Measurements from ENCODE around the gene MED8.

DNA sequence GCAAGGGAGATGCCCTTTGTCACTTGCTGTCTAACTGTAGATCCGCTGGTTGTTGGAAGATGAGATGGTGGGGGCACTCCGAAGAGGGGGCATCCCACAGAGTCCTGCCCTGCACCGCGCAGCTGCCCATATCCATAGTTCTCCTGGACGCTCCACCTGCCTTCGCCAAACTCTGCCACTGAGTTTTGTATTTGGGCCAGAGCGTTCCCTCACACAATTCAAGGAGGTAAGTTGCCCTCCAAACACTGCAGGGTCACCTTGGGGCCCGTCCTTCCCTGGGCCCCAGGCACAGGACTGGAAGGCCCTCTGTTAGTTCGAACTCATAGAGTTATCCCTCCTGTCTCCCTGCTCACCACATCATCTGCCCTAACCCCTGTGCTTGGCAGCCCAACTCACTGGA is 42.1 kb upstream of the MED8 start:
- TF ChIP-seq, protein P1, sequence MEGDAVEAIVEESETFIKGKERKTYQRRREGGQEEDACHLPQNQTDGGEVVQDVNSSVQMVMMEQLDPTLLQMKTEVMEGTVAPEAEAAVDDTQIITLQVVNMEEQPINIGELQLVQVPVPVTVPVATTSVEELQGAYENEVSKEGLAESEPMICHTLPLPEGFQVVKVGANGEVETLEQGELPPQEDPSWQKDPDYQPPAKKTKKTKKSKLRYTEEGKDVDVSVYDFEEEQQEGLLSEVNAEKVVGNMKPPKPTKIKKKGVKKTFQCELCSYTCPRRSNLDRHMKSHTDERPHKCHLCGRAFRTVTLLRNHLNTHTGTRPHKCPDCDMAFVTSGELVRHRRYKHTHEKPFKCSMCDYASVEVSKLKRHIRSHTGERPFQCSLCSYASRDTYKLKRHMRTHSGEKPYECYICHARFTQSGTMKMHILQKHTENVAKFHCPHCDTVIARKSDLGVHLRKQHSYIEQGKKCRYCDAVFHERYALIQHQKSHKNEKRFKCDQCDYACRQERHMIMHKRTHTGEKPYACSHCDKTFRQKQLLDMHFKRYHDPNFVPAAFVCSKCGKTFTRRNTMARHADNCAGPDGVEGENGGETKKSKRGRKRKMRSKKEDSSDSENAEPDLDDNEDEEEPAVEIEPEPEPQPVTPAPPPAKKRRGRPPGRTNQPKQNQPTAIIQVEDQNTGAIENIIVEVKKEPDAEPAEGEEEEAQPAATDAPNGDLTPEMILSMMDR (IDR thresholded peaks at IDR 0.05) = no peak
- TF ChIP-seq BHLHE40 (IDR thresholded peaks at IDR 0.05; ENCODE audit: low read depth, low read length) (no peak), RAD21 (conservative IDR thresholded peaks at IDR 0.05 in 1 of 2, IDR thresholded peaks at IDR 0.05 in 1 of 2) (no peak), FOSL2 (IDR thresholded peaks at IDR 0.05) (no peak), FOSL2 (CRISPR knock-in tag; IDR thresholded peaks at IDR 0.05) (no peak)
- TF ChIP-seq, protein P2, sequence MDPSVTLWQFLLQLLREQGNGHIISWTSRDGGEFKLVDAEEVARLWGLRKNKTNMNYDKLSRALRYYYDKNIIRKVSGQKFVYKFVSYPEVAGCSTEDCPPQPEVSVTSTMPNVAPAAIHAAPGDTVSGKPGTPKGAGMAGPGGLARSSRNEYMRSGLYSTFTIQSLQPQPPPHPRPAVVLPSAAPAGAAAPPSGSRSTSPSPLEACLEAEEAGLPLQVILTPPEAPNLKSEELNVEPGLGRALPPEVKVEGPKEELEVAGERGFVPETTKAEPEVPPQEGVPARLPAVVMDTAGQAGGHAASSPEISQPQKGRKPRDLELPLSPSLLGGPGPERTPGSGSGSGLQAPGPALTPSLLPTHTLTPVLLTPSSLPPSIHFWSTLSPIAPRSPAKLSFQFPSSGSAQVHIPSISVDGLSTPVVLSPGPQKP (IDR thresholded peaks at IDR 0.05; ENCODE audit: low read depth, low read length) = no peak
